HG02885 (cell line): Measurements from ENCODE around the gene PSTPIP1.

Experiments used
- ATAC-seq: cut with Tn5 transposase; IDR thresholded peaks from one replicate; pipeline ENCODE4 v1.9.1; 2021; ENCODE audit warnings: mild to moderate bottlenecking; ENCODE audit not compliant: unreplicated experiment, poor library complexity

The PSTPIP1 gene

GRCh38 chr15:76996526-76997401, 1.8 kb downstream of the PSTPIP1 start:
- no peak for ATAC-seq

- ATAC-seq: no peak
Measured at GRCh38 chr15:76998663-76999285, 3.8 kb downstream of the PSTPIP1 start.

DNA sequence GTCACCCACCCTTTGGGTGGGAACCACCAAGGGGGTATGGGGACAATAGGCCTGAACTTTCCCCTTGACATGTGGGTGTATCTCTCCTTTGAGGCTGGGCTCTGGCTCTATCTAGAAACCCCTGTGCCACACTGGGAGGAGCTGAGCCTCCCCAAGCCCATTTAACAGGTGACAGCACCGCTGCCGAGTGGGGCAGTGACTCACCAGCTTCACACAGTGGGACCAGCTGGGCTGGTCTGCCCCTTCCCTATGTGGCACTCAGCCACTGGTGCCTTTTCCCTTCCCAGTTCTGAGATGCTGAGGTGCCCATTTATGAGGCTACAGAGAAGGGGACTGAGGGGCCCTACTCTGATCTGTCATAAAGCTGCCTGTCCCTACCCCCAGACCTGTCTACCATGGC, 5.1 kb downstream of the PSTPIP1 start:
- ATAC-seq: no peak

GRCh38 chr15:77001351-77001750, 6.4 kb downstream of the PSTPIP1 start:
- no peak for ATAC-seq

DNA sequence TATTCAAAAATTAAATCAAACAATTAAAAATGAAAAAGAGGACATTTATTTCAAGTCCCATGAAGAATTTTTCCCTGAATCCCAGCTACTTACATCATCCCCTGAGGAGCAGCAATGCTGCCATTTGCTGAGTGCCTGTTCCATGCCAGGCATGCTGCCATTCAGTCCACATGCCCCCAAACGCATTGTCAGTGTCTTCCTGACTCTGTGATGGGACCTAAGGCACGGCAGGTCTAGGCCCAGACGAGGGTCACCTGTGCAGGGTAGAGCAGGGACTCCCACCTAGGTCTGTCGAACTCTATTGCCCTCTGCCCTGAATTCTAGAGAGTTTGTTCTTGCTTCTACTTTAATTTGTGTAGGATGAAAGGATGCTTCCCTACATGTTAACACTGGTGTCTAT, 7.0 kb downstream of the PSTPIP1 start:
- no peak for ATAC-seq

DNA sequence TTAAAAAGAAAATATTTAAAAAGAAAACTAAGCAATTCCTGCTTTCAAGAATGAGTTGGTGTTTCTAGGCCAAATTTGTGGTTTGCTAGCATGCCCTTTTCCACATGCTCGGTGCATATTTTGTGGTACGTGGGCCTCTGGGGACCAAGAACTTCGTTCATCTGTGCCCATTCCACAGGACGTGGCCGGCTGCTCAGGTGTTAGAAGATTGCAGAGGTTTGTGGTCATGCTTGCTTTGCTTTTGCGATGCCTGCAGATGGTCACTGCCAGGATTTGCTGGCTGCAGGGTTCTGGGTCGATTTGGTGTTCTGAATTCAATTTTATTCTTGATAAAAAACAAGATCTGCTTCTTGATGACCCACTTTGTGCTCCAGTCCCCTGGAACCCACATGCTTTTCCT, 7.5 kb downstream of the PSTPIP1 start:
- no peak for ATAC-seq

- peak; percentile 71 for ATAC-seq
Measured at GRCh38 chr15:77002954-77003912, 8.3 kb downstream of the PSTPIP1 start.

DNA sequence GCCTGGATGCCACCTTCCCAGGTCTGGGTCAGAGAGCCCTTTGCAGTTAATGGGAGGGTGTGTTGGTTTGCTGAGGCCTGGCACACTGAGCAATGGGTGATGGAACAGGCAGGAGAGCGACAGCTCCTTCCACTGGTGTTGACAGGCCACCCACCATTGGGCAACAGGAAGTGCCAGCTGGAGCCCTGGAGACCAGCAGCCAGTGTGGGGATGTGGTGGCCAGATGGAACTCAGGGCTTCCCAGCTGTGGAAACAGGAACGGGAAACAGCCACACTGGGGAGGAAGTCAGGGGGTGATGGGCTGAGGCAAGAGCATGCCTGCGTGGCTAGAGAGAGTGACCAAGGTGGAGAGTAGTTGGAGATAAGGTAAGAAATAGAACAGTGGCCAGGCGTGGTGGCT, 9.3 kb downstream of the PSTPIP1 start:
- no peak for ATAC-seq

GRCh38 chr15:77009176-77009575, 14.2 kb downstream of the PSTPIP1 start:
- ATAC-seq: no peak

DNA sequence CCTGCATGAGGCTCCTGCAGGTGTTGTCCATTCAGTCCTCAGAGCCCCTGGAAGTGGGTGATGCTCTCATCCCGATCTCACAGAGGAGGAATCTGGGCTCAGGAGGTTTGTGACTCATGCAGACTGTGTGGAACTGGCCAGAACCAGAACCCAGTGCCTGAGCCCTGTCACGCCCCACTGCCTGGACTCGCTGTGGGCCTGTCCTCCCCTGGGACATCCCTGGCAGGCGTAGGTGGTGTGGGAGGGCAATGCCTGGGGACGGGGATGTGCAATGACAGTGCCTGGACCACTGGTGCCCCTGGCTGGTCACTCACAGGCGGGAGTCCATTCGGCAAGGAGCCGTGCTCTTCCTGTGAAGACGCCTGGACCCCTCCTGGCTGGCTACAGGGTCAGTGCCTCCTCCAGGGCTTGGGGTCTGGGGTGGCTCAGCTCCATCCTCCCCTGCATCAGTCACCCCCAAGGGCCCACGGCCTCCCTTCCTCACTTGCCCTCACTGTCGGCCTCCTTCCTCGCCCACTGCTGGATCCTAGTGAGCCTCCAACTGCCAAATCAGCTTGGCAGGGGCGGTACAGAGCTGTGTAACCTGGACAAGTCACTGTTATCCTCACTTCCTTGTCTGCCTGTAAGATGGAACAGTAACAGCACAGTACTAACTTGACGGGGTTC, 14.9 kb downstream of the PSTPIP1 start:
- no peak for ATAC-seq

GRCh38 chr15:77010312-77010686, 15.4 kb downstream of the PSTPIP1 start:
- ATAC-seq: no peak

GRCh38 chr15:77010857-77011256, 15.9 kb downstream of the PSTPIP1 start:
- ATAC-seq: no peak

DNA sequence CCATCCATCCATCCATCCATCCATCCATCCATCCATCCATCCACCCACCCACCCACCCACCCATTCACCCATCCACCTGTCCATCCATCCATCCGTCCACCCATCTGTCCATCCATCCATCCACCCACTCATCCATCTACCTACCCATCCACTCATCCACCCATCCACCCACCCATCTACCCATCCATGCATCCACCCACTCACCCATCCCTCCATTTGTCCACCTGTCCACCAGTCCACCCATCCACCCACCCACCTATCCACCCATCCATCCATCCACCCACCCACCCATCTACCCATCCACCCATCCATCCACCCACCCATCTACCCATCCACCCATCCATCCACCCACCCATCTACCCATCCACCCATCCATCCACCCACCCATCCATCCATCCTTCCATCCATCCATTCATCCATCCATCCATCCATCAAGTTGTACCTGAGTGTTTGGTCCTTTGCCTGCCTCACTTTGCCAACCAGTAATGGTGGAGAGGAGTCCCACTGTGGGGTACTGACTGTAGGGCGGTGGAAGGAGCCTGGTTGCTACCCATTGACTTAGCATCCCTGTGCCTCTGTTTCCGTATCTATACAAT, 17.3 kb downstream of the PSTPIP1 start:
- ATAC-seq: no peak

DNA sequence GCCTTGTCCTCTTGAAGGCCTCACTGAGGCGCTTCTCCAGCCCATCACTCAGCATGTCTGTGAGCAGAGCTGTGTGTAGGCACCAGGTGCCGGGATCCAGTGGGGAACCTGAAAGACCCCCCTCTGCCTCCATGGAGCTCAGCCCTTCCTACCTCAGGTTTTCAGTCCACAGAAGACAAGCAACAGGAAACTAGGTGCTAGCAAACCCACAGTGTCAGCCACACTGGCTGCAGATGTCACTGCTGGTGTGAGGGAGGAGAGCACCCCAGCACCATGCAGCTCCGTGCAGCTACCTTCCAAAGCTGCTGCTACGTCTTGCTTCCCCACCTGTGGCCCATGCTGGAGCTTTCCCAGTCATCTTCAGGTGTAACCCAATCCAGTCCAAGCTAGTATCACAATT, 17.9 kb downstream of the PSTPIP1 start:
- no peak for ATAC-seq

GRCh38 chr15:77013776-77014131, 18.8 kb downstream of the PSTPIP1 start:
- ATAC-seq: peak; percentile 55

- ATAC-seq: peak; percentile 52
Measured at GRCh38 chr15:77014132-77015081, 19.5 kb downstream of the PSTPIP1 start.

- ATAC-seq: no peak
Measured at GRCh38 chr15:77015646-77016320, 20.9 kb downstream of the PSTPIP1 start.

DNA sequence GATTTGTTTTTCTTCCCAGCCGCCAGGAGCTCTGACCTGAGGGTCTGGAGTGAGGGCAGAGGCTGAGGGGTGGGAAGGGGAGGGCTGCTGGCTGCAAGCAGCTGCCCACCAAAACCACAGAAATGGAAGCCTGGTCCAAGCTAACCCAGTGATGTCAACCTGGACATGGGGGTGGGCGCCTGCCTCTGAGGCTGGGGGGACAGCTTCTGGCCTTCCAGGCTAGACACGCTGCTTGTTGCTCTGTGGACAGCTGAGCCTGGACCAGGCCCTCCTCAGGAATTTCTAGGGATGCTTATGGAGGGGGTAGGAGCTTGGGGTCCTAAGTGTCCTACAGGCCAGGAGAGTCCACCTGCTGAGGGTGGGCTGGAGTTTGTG, 21.4 kb downstream of the PSTPIP1 start:
- ATAC-seq: no peak
